Spleen (tissue), 11 donors: ENCODE results near the gene CD81. TPM values are rescaled to one million over a fixed set of nuclear protein-coding genes. Genes with fewer than 3 reads are reported as not detected.

Experiments
- DNase-seq: peaks from one replicate; pipeline ENCODE4 v3.0.0-alpha.2; 2020
- H3K27ac ChIP-seq, 8 donors: fragments of 200-600 bp; sonication (generic) in 7 of 8; 1 replicate in 4 of 8; 2 replicates in 4 of 8; pipeline versions ENCODE4 v1.5.0 to v1.8.0; 2016 to 2021; ENCODE audit warnings: inconsistent platforms in 4 of 8, mild to moderate bottlenecking in 4 of 8, moderate library complexity in 1 of 8
- H3K27me3 ChIP-seq, 7 donors: fragments of 200-600 bp; sonication (generic) in 6 of 7; replicated peaks in 1 of 7; 1 replicate in 4 of 7; 2 replicates in 3 of 7; pipeline versions ENCODE4 v1.5.0 to v1.8.0; 2016 to 2021; ENCODE audit warnings: inconsistent platforms in 3 of 7, mild to moderate bottlenecking in 1 of 7
- H3K36me3 ChIP-seq, 6 donors: fragments of 200-600 bp; sonication (generic) in 5 of 6; 1 replicate in 4 of 6; 2 replicates in 2 of 6; pipeline versions ENCODE4 v1.5.0 to v1.8.0; 2016 to 2021; ENCODE audit warnings: inconsistent platforms in 2 of 6
- H3K4me1 ChIP-seq, 6 donors: fragments of 200-600 bp; sonication (generic) in 5 of 6; 1 replicate in 3 of 6; 2 replicates in 3 of 6; pipeline versions ENCODE4 v1.5.0 to v1.8.0; 2016 to 2021; ENCODE audit warnings: inconsistent platforms in 3 of 6
- H3K4me3 ChIP-seq, 8 donors: fragments of 200-600 bp; sonication (generic) in 7 of 8; 1 replicate in 4 of 8; 2 replicates in 4 of 8; pipeline versions ENCODE4 v1.5.0 to v1.8.0; 2016 to 2021; ENCODE audit warnings: inconsistent platforms in 4 of 8, mild to moderate bottlenecking in 4 of 8, moderate library complexity in 2 of 8
- H3K9me3 ChIP-seq, 8 donors: fragments of 200-600 bp; sonication (generic) in 7 of 8; 1 replicate in 4 of 8; 2 replicates in 4 of 8; pipeline versions ENCODE4 v1.5.0 to v1.8.0; 2016 to 2021; ENCODE audit warnings: inconsistent platforms in 4 of 8
- POLR2A ChIP-seq, 3 donors: fragments of 450-650 bp; IDR thresholded peaks; one replicate each; pipeline ENCODE4 v1.5.1; 2017; ENCODE audit warnings: antibody characterized with exemption in 3 of 3, mild to moderate bottlenecking in 1 of 3
- POLR2AphosphoS5 ChIP-seq, 3 donors: sonication (generic); formaldehyde crosslinking; IDR thresholded peaks; one replicate each; pipeline ENCODE4 v1.5.1; 2017; ENCODE audit warnings: antibody characterized with exemption in 3 of 3
- WGBS, 5 donors: extraction: QIAGEN DNeasy Blood & Tissue Kit in 3 of 5; methylation state at CpG; one replicate each; pipeline versions ENCODE4 v1.1.5 to v1.1.7; 2013 to 2018; 5-methylcytosine and 5-hydroxymethylcytosine counted together
- intact Hi-C: fragments of 100-400 bp; cut with DNase I; formaldehyde crosslinking; loops from one replicate; pipeline ENCODE4 v1.15.0; 2023; ENCODE audit warnings: low total_unique reads
- polyA plus RNA-seq, 3 donors: library from polyadenylated mRNA; stranded (reverse); fragments of 200-250 nt; gene quantifications; one replicate each; pipeline ENCODE4 v1.2.1, GENCODE V29; 2013
- total RNA-seq, 7 donors: library from RNA; depleted of rRNA in 3 of 7; stranded (reverse); fragments of >200 nt in 3 of 7; fragmentation: NEBNext Ultra II Directional in 4 of 7; extraction: Animal tissue kit (Norgen Biotek cat#: 25700) in 4 of 7; gene quantifications; one replicate each; pipeline versions ENCODE4 v1.1.0 to v1.2.1, GENCODE V29; 2016 to 2021
- TF ChIP-seq, protein P1 (sequence below), 11 experiments: fragments of 200-600 bp in 7 of 11; fragments of 450-650 bp in 4 of 11; sonication (generic) in 4 of 11; IDR thresholded peaks in 8 of 11; conservative IDR thresholded peaks in 3 of 11; 1 replicate in 7 of 11; 2 replicates in 4 of 11; pipeline versions ENCODE4 v1.4.0 to v1.8.0; 2016 to 2021; ENCODE audit warnings: antibody characterized with exemption in 11 of 11, inconsistent platforms in 4 of 11, mild to moderate bottlenecking in 1 of 11
- donor health status: healthy with polysubstance abuse.
- donor health status: DM: no; HTN: no; CAD: no; lungs with moderate emphysema.
- donor health status: DM: no; HTN: no; CAD: no.
- donor health status: Bipolar disorder and iron deficiency.
- donor health status: healthy.
- donor health status: DM: no; HTN: no; CAD: no.
- donor health status: DM: yes; HTN: yes; CAD: no.

Gene CD81
- total and polyA plus RNA-seq, 10 donors: 191 to 594 (median 433) TPM

DNA sequence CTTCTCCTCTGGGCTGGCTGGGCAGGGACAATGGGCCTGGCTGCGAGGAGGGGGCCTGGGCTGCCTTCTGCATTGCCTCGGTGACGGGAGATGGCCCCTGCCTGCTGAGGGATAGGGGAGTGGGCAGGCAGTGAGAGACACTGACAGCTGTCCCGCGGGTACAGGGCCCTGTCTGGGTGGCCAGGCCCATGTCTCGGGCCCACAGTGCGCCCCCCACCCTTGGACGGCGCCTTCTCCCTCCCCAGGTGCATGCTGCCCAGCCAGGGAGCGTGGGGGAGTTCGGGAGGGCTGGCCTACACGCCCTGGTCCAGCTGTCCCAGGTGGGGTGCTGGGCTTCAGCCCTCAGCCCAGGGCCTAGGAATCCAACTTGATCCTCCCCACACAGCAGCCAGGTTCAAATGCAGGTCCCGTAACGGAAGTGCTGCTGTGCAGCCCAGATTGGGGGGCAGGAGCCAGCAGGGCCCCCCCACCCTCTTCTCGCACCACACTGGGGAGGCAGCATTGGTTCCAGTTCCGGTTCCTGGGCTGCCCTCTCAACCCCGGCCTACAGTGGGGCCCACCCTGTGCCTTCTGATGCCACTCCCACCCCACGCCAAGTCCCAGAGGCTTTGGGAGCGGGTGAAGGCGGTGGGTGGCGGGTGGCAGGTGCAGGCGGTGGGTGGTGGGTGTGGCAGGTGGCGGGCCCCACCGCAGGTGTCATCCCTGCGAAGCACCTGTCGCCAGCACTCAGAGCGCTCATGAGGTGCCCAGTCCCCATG, 16.2 kb downstream of the CD81 start:
- H3K27me3 ChIP-seq: no peaks in the 10 kb centered on the region
- WGBS, 5 donors: 66 to 83% (median 79%) methylated on average over 8 to 27 of the region's 27 CpGs
- intact Hi-C loops: no loop called here
- no peaks in the 10 kb centered on the region for H3K9me3 ChIP-seq
- peak overlapping the region; percentile 13 to 96 (median 45) for H3K27ac ChIP-seq
- no peak for DNase-seq
- peak overlapping the region in 1 of 8 donors; percentile 24 for H3K4me3 ChIP-seq
- TF ChIP-seq POLR2AphosphoS5 (IDR thresholded peaks at IDR 0.05): peak in 2 of 3 donors; percentile 54 to 66
- TF ChIP-seq, protein P1, sequence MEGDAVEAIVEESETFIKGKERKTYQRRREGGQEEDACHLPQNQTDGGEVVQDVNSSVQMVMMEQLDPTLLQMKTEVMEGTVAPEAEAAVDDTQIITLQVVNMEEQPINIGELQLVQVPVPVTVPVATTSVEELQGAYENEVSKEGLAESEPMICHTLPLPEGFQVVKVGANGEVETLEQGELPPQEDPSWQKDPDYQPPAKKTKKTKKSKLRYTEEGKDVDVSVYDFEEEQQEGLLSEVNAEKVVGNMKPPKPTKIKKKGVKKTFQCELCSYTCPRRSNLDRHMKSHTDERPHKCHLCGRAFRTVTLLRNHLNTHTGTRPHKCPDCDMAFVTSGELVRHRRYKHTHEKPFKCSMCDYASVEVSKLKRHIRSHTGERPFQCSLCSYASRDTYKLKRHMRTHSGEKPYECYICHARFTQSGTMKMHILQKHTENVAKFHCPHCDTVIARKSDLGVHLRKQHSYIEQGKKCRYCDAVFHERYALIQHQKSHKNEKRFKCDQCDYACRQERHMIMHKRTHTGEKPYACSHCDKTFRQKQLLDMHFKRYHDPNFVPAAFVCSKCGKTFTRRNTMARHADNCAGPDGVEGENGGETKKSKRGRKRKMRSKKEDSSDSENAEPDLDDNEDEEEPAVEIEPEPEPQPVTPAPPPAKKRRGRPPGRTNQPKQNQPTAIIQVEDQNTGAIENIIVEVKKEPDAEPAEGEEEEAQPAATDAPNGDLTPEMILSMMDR (IDR thresholded peaks at IDR 0.05 in 8 of 11, conservative IDR thresholded peaks at IDR 0.05 in 3 of 11): no peak
- peaks cover 3 to 93% (median 67%) of the 10 kb centered on the region in 6 donors for H3K36me3 ChIP-seq
- peaks cover 44 to 87% (median 75%) of the 10 kb centered on the region in 6 donors for H3K4me1 ChIP-seq

- H3K9me3 ChIP-seq: no peaks in the 10 kb centered on the region
- peaks cover 3 to 94% (median 71%) of the 10 kb centered on the region in 6 donors for H3K36me3 ChIP-seq
- H3K4me1 ChIP-seq: peaks cover 35 to 87% (median 75%) of the 10 kb centered on the region in 6 donors
- intact Hi-C loops: no loop called here
- peak overlapping the region in 7 of 8 donors; percentile 13 to 96 (median 48) for H3K27ac ChIP-seq
- DNase-seq: peak; percentile 92
- H3K27me3 ChIP-seq: no peaks in the 10 kb centered on the region
- peak; percentile 63 to 83 (median 78) for TF ChIP-seq POLR2AphosphoS5 (IDR thresholded peaks at IDR 0.05)
- TF ChIP-seq, protein P1 (IDR thresholded peaks at IDR 0.05 in 8 of 11, conservative IDR thresholded peaks at IDR 0.05 in 3 of 11): peak in 2 of 11 experiments; percentile 8 to 20
- no peak for TF ChIP-seq POLR2A (IDR thresholded peaks at IDR 0.05)
- H3K4me3 ChIP-seq: peak overlapping the region in 1 of 8 donors; percentile 24
- WGBS, 5 donors: 60 to 75% (median 66%) methylated on average over 12 to 34 of the region's 34 CpGs
Measured at GRCh38 chr11:2393941-2394817, 17.1 kb downstream of the CD81 start.

- WGBS, 5 donors: 58 to 80% (median 65%) methylated on average over 8 of the region's 8 CpGs
Measured at GRCh38 chr11:2394818-2395105, 17.7 kb downstream of the CD81 start.

More at GRCh38 chr11:2394818-2395105, 17.7 kb downstream of the CD81 start:
- Histone ChIP-seq H3K4me3 (peak overlapping the region in 1 of 8 donors; percentile 24), H3K4me1 (peaks cover 29 to 87% (median 75%) of the 10 kb centered on the region in 6 donors), H3K36me3 (peaks cover 3 to 93% (median 71%) of the 10 kb centered on the region in 6 donors), H3K27me3 (no peaks in the 10 kb centered on the region), H3K9me3 (no peaks in the 10 kb centered on the region), H3K27ac (peak overlapping the region in 6 of 8 donors; percentile 27 to 96 (median 52))
- TF ChIP-seq POLR2AphosphoS5 (IDR thresholded peaks at IDR 0.05) (no peak), POLR2A (IDR thresholded peaks at IDR 0.05) (no peak)
- TF ChIP-seq, protein P1 (IDR thresholded peaks at IDR 0.05 in 8 of 11, conservative IDR thresholded peaks at IDR 0.05 in 3 of 11): no peak
- DNase-seq: no peak
- intact Hi-C loops: no loop called here
